IMR-90 (cell line): ENCODE measurements around the gene MON2. TPM values are rescaled to one million over a fixed set of nuclear protein-coding genes. Genes with fewer than 3 reads are reported as not detected.

Experiments used
- ATAC-seq: fragments of 200-7000 bp; cut with Tn5 transposase; 2 replicates; pipeline ENCODE4 v1.9.1; 2020; ENCODE audit warnings: low read depth, mild to moderate bottlenecking, moderate library complexity
- BruUV-seq: library from RNA; stranded (reverse); fragments of 400-500 nt; replicated peaks from 2 replicates; lab custom pipeline; 2021; lab: Mats Ljungman, UMichigan
- CTCF ChIA-PET: fragments of 300-600 bp; formaldehyde crosslinking; extraction: SDS; loops from one replicate; lab custom pipeline; 2021; ENCODE audit warnings: antibody characterized with exemption; lab: Yijun Ruan, JAX
- POLR2A ChIA-PET: fragments of 300-600 bp; sonication (Branson Sonifier 250); formaldehyde crosslinking; loops from one replicate; lab custom pipeline; 2022; ENCODE audit warnings: antibody characterized with exemption; ENCODE audit not compliant: unreplicated experiment; lab: Charles Lee
- DNase-seq: peaks from one replicate; pipeline ENCODE4 v3.0.0; 2013
- H2AFZ ChIP-seq: replicated peaks from 2 replicates; pipeline ENCODE3; 2013; ENCODE audit warnings: low read length, mild to moderate bottlenecking; ENCODE audit not compliant: poor library complexity
- H2AK5ac ChIP-seq: 2 replicates; pipeline ENCODE4 v1.6.1; 2013; ENCODE audit warnings: low read depth, low read length, inconsistent platforms
- H2AK9ac ChIP-seq: replicated peaks from 2 replicates; pipeline ENCODE3; 2013; ENCODE audit warnings: mild to moderate bottlenecking, low read depth, low read length, moderate library complexity; ENCODE audit not compliant: poor library complexity
- H2BK120ac ChIP-seq: 2 replicates; pipeline ENCODE4 v1.6.1; 2013; ENCODE audit warnings: low read depth, low read length, inconsistent platforms
- H2BK15ac ChIP-seq: 3 replicates; pipeline ENCODE4 v1.6.1; 2013; ENCODE audit warnings: low read depth, low read length, inconsistent platforms
- H2BK20ac ChIP-seq: 2 replicates; pipeline ENCODE4 v1.6.1; 2013; ENCODE audit warnings: low read depth, mild to moderate bottlenecking, inconsistent platforms, low read length, moderate library complexity
- H2BK5ac ChIP-seq: 2 replicates; pipeline ENCODE4 v1.6.1; 2013; ENCODE audit warnings: mild to moderate bottlenecking, low read depth, low read length, inconsistent platforms; ENCODE audit not compliant: poor library complexity, severe bottlenecking
- H3K14ac ChIP-seq: replicated peaks from 2 replicates; pipeline ENCODE4 v1.6.1; 2013; ENCODE audit warnings: low read depth, low read length, inconsistent platforms
- H3K18ac ChIP-seq: 2 replicates; pipeline ENCODE4 v1.6.1; 2013; ENCODE audit warnings: low read depth, low read length, control low read depth
- H3K23ac ChIP-seq: 2 replicates; pipeline ENCODE4 v1.6.1; 2013; ENCODE audit warnings: low read depth, low read length, inconsistent platforms
- H3K27ac ChIP-seq: 2 replicates; pipeline ENCODE4 v1.5.1; 2013; ENCODE audit warnings: mild to moderate bottlenecking, control low read depth, low read length; ENCODE audit not compliant: insufficient read depth
- H3K27me3 ChIP-seq: 2 replicates; pipeline ENCODE4 v1.6.1; 2013; ENCODE audit warnings: low read length; ENCODE audit not compliant: control insufficient read depth, insufficient read depth
- H3K36me3 ChIP-seq: 2 replicates; pipeline ENCODE4 v1.6.1; 2013; ENCODE audit warnings: low read length, mixed read lengths; ENCODE audit not compliant: control insufficient read depth, insufficient read depth
- H3K4ac ChIP-seq: 2 replicates; pipeline ENCODE4 v1.6.1; 2013; ENCODE audit warnings: low read depth, low read length, inconsistent platforms
- H3K4me1 ChIP-seq: 2 replicates; pipeline ENCODE4 v1.6.1; 2013; ENCODE audit warnings: low read length, mixed read lengths; ENCODE audit not compliant: control insufficient read depth, insufficient read depth
- H3K4me2 ChIP-seq: 2 replicates; pipeline ENCODE4 v1.6.1; 2013; ENCODE audit warnings: low read depth, mild to moderate bottlenecking, control low read depth, low read length, moderate library complexity
- H3K4me3 ChIP-seq: 2 replicates; pipeline ENCODE4 v1.5.1; 2013; ENCODE audit warnings: low read depth, mild to moderate bottlenecking, control low read depth, low read length, moderate library complexity; ENCODE audit not compliant: insufficient read depth
- H3K56ac ChIP-seq: 2 replicates; pipeline ENCODE4 v1.6.1; 2013; ENCODE audit warnings: low read length, inconsistent platforms; ENCODE audit not compliant: insufficient read depth; ENCODE audit errors: extremely low read depth
- H3K79me1 ChIP-seq, 2 experiments: 2 replicates each; pipeline ENCODE4 v1.6.1; 2013; ENCODE audit warnings: low read length in 2 of 2, inconsistent platforms in 1 of 2, low read depth in 1 of 2
- H3K9ac ChIP-seq: 2 replicates; pipeline ENCODE4 v1.6.1; 2013; ENCODE audit warnings: low read depth, low read length, control low read depth
- H3K9me1 ChIP-seq: 2 replicates; pipeline ENCODE4 v1.6.1; 2013; ENCODE audit warnings: low read length, inconsistent platforms; ENCODE audit not compliant: insufficient read depth
- H3K9me3 ChIP-seq: 2 replicates; pipeline ENCODE4 v1.6.1; 2013; ENCODE audit warnings: low read length; ENCODE audit not compliant: control insufficient read depth, insufficient read depth
- H4K20me1 ChIP-seq: 2 replicates; pipeline ENCODE4 v1.6.1; 2013; ENCODE audit warnings: low read length, inconsistent platforms; ENCODE audit not compliant: insufficient read depth
- H4K5ac ChIP-seq: 2 replicates; pipeline ENCODE4 v1.6.1; 2013; ENCODE audit warnings: mild to moderate bottlenecking, low read depth, low read length, control low read depth
- H4K8ac ChIP-seq, 2 experiments: 2 replicates each; pipeline ENCODE4 v1.6.1; 2013; ENCODE audit warnings: low read depth in 2 of 2, low read length in 2 of 2, control low read depth in 1 of 2, inconsistent platforms in 1 of 2
- H4K91ac ChIP-seq: 2 replicates; pipeline ENCODE4 v1.6.1; 2013; ENCODE audit warnings: low read depth, low read length, inconsistent platforms; ENCODE audit not compliant: insufficient read depth
- CTCF ChIP-seq: conservative IDR thresholded peaks from 2 replicates; pipeline ENCODE4 v1.5.1; 2012; ENCODE audit warnings: mild to moderate bottlenecking, low read depth, low read length, improper control_type of control experiment
- RAD21 ChIP-seq: IDR thresholded peaks from 2 replicates; pipeline ENCODE4 v1.6.1; 2012; ENCODE audit warnings: low read length, improper control_type of control experiment
- USF2 ChIP-seq: fragments of 150-350 bp; IDR thresholded peaks from 2 replicates; pipeline ENCODE4 v1.6.1; 2017; ENCODE audit warnings: mild to moderate bottlenecking, antibody characterized with exemption, low read length, low read depth
- WGBS, 2 experiments: methylation state at CpG; one replicate each; pipeline versions ENCODE4 v1.1.5 to v1.1.7; 2013; ENCODE audit warnings: missing lambda C conversion rate in 2 of 2; ENCODE audit not compliant: insufficient read length in 1 of 2; ENCODE audit errors: extremely low coverage in 2 of 2; 5-methylcytosine and 5-hydroxymethylcytosine counted together
- dilution Hi-C: fragments of 300-500 bp; cut with HindIII; formaldehyde crosslinking; loops from one replicate; pipeline ENCODE4 v1.14.3; 2018; ENCODE audit warnings: low sequenced_read_pairs; ENCODE audit not compliant: unreplicated experiment
- in situ Hi-C: fragments of 300-500 bp; cut with MboI; formaldehyde crosslinking; loops from 3 replicates; pipeline ENCODE4 v1.14.3; 2019; ENCODE audit warnings: low sequenced_read_pairs, inconsistent platforms, mixed read lengths
- intact Hi-C: fragments of 100-400 bp; cut with micrococcal nuclease; formaldehyde crosslinking; loops from 2 replicates; pipeline ENCODE4 v1.10.0; 2022
- polyA plus RNA-seq, 3 experiments: library from polyadenylated mRNA; depleted of rRNA; stranded (reverse); fragments of >200 nt; gene quantifications; 2 replicates each; pipeline ENCODE4 v1.2.3, GENCODE V29; 2012; ENCODE audit warnings: low replicate concordance in 1 of 3
- total RNA-seq: library from RNA; depleted of rRNA; stranded (reverse); fragments of >200 nt; gene quantifications from 2 replicates; pipeline ENCODE4 v1.2.3, GENCODE V29; 2012

The MON2 gene
- total and polyA plus RNA-seq, 2 of the 4 experiments (the other 2 are of a cell fraction), result 13.2 to 39.3 TPM

GRCh38 chr12:62435303-62436163 lies 31.1 kb upstream of the MON2 start:
- Histone ChIP-seq H4K5ac (no peak overlapping the region), H4K8ac (no peak overlapping the region), H3K9me1 (no peaks in the 10 kb centered on the region), H2BK15ac (no peak overlapping the region), H2AK9ac (peak overlapping the region; percentile 45), H4K20me1 (no peaks in the 10 kb centered on the region), H3K14ac (no peak overlapping the region), H2BK120ac (no peak overlapping the region), H2BK5ac (no peak overlapping the region), H2AFZ (peak overlapping the region; percentile 93), H3K36me3 (no peaks in the 10 kb centered on the region), H4K91ac (no peak overlapping the region), H3K23ac (no peak overlapping the region), H3K79me1 (no peaks in the 10 kb centered on the region), H3K4ac (no peak overlapping the region), H3K56ac (no peak overlapping the region), H3K27ac (no peak overlapping the region), H3K9ac (no peak overlapping the region), H3K18ac (no peak overlapping the region), H2BK20ac (no peak overlapping the region), H3K9me3 (no peaks in the 10 kb centered on the region), H3K4me2 (peak overlapping the region; percentile 55), H3K27me3 (peaks cover 13% of the 10 kb centered on the region), H3K4me1 (no peaks in the 10 kb centered on the region), H3K4me3 (peak overlapping the region; percentile 27), H2AK5ac (no peak overlapping the region)
- BruUV-seq, result no TSS peak
- peak; percentile 63 for DNase-seq
- ATAC-seq, result peak; percentile 91
- POLR2A ChIA-PET, result no interaction called here
- 0% methylated on average over 3 of the region's 29 CpGs; no CpG with 5 or more reads in 1 of the 2 experiments for WGBS, 2 experiments
- in situ Hi-C loops, result loop anchor here (5.0 to 10.0 kb wide), 2 partner anchors 362 to 629 kb away; no protein-coding TSS in a partner anchor
- CTCF ChIA-PET, result interaction anchor here (0.6 to 2.4 kb wide), 9 partner anchors 9 to 577 kb away, joined by 3 to 13 read pairs (median 3); no protein-coding TSS in a partner anchor
- TF ChIP-seq CTCF (peak; percentile 53), USF2 (no peak), RAD21 (peak; percentile 19; the same call in 1 of the 2 replicates)
- intact Hi-C loops, result loop anchor here (5.0 kb wide), 3 partner anchors 97 to 377 kb away; no protein-coding TSS in a partner anchor
- dilution Hi-C loops, result no loop called here
